ENCODE data around the gene ALG14. TPM values are rescaled to one million over a fixed set of nuclear protein-coding genes. Genes with fewer than 3 reads are reported as not detected.

Gene ALG14
- total RNA-seq, 1 experiment from 2014 or later = 13.0 TPM

- CTCF ChIA-PET = interaction anchor here (0.6 to 0.7 kb wide), 2 partner anchors 15 to 680 kb away, joined by 3 read pairs; no protein-coding TSS in a partner anchor
- TF ChIP-seq CTCF (IDR thresholded peaks at IDR 0.05; ENCODE audit: unreplicated experiment) = no peak
- BruUV-seq (replicated peaks) = no TSS peak
- H3K36me3 Mint-ChIP-seq (ENCODE audit: insufficient read depth, unreplicated experiment) = no peaks in the 10 kb centered on the region
- no peak overlapping the region for H3K27ac Mint-ChIP-seq (ENCODE audit: low read depth, unreplicated experiment)
- peaks cover 9% of the 10 kb centered on the region for H3K4me1 Mint-ChIP-seq (ENCODE audit: insufficient read depth, unreplicated experiment)
- H3K27me3 Mint-ChIP-seq (ENCODE audit: insufficient read depth, unreplicated experiment) = no peaks in the 10 kb centered on the region
- intact Hi-C loops (cut with micrococcal nuclease) = no loop called here
- no peak overlapping the region for H3K4me3 Mint-ChIP-seq (ENCODE audit: unreplicated experiment)
- no peak for DNase-seq (ENCODE audit: unreplicated experiment)
- POLR2A ChIA-PET = no interaction called here
- no peaks in the 10 kb centered on the region for H3K9me3 Mint-ChIP-seq (ENCODE audit: unreplicated experiment)
These were observed 57.7 kb downstream of the ALG14 start for GRCh38 chr1:95015076-95015475.

DNA sequence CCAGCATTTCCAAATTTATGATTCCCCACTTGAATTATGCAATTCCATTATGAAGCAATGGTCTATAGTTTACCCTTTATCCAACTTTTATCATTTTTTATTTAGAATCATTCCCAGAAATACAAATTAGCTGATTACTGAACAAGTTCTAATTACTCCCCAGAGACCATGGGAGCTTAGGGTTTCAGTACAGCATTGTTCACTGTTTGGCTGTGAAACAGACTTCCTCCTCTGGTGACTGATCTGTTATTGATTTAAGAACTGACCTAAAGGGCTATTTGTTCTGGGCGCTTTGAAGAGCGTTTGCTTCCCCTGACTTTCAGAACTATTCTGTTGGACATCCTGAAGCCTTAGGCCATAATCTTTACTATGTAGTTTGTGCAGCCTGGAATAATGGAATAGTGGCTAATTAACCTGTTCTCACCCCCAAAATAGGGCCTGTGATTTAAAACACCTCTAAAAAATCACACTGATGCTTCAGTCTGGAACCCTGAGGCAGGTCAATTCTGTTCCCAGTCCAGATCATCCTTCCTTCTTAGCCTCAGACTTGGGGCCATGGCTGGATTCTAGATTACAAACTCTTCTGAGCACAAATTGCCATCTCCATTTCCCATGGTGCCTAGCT, 58.7 kb downstream of the ALG14 start:
- no TSS peak for BruUV-seq (replicated peaks)
- no peaks in the 10 kb centered on the region for H3K36me3 Mint-ChIP-seq (ENCODE audit: insufficient read depth, unreplicated experiment)
- DNase-seq (ENCODE audit: unreplicated experiment) = no peak
- intact Hi-C loops (cut with micrococcal nuclease) = no loop called here
- H3K4me3 Mint-ChIP-seq (ENCODE audit: unreplicated experiment) = no peak overlapping the region
- no peak overlapping the region for H3K27ac Mint-ChIP-seq (ENCODE audit: low read depth, unreplicated experiment)
- H3K9me3 Mint-ChIP-seq (ENCODE audit: unreplicated experiment) = no peaks in the 10 kb centered on the region
- TF ChIP-seq CTCF (IDR thresholded peaks at IDR 0.05; ENCODE audit: unreplicated experiment) = no peak
- no peaks in the 10 kb centered on the region for H3K27me3 Mint-ChIP-seq (ENCODE audit: insufficient read depth, unreplicated experiment)
- CTCF ChIA-PET = interaction anchor here (0.6 to 0.7 kb wide), 2 partner anchors 14 to 208 kb away, joined by 3 read pairs; no protein-coding TSS in a partner anchor
- POLR2A ChIA-PET = interaction anchor here (0.6 kb wide), 1 partner anchor 27 kb away, joined by 3 read pairs; no protein-coding TSS in a partner anchor
- H3K4me1 Mint-ChIP-seq (ENCODE audit: insufficient read depth, unreplicated experiment) = peaks cover 9% of the 10 kb centered on the region

GRCh38 chr1:95012389-95012788, 60.4 kb downstream of the ALG14 start:
- intact Hi-C loops (cut with micrococcal nuclease) = no loop called here
- Mint-ChIP-seq H3K9me3 (ENCODE audit: unreplicated experiment) (no peaks in the 10 kb centered on the region), H3K27ac (ENCODE audit: low read depth, unreplicated experiment) (no peak overlapping the region), H3K36me3 (ENCODE audit: insufficient read depth, unreplicated experiment) (no peaks in the 10 kb centered on the region), H3K27me3 (ENCODE audit: insufficient read depth, unreplicated experiment) (no peaks in the 10 kb centered on the region), H3K4me3 (ENCODE audit: unreplicated experiment) (no peak overlapping the region), H3K4me1 (ENCODE audit: insufficient read depth, unreplicated experiment) (no peaks in the 10 kb centered on the region)
- no peak for DNase-seq (ENCODE audit: unreplicated experiment)
- BruUV-seq (replicated peaks) = no TSS peak
- TF ChIP-seq CTCF (IDR thresholded peaks at IDR 0.05; ENCODE audit: unreplicated experiment) = no peak
- CTCF ChIA-PET = interaction anchor here (0.6 to 1.2 kb wide), 5 partner anchors 9 to 625 kb away, joined by 3 to 4 read pairs (median 3); no protein-coding TSS in a partner anchor
- POLR2A ChIA-PET = interaction anchor here (0.8 to 1.2 kb wide), 2 partner anchors 11 to 149 kb away, joined by 3 read pairs; no protein-coding TSS in a partner anchor

DNA sequence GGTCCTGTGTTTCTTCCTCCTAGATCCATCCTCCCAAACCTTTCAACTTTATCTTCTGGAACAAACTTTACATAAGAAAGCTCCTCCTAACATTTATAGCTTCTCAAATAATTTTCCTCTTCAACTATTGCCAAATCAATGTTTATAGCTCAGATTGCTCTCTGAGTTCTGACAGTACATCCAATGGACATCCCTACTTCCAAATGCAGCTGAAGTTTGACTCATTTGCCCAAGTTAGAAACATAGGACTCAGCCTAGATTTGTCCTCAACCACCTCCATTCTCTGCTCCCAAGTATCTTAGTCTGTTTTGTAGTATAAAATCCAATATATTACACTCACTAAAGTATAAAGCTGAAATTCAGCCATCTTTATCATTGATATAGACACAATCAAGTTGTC, 62.6 kb downstream of the ALG14 start:
- Mint-ChIP-seq H3K36me3 (ENCODE audit: insufficient read depth, unreplicated experiment) (no peaks in the 10 kb centered on the region), H3K9me3 (ENCODE audit: unreplicated experiment) (no peaks in the 10 kb centered on the region), H3K27ac (ENCODE audit: low read depth, unreplicated experiment) (no peak overlapping the region), H3K4me3 (ENCODE audit: unreplicated experiment) (no peak overlapping the region), H3K4me1 (ENCODE audit: insufficient read depth, unreplicated experiment) (peaks cover 5% of the 10 kb centered on the region), H3K27me3 (ENCODE audit: insufficient read depth, unreplicated experiment) (no peaks in the 10 kb centered on the region)
- no peak for TF ChIP-seq CTCF (IDR thresholded peaks at IDR 0.05; ENCODE audit: unreplicated experiment)
- no peak for DNase-seq (ENCODE audit: unreplicated experiment)
- ChIA-PET POLR2A (interaction anchor here (1.3 kb wide), 1 partner anchor 13 kb away, joined by 5 read pairs; no protein-coding TSS in a partner anchor), CTCF (no interaction called here)
- intact Hi-C loops (cut with micrococcal nuclease) = no loop called here
- no TSS peak for BruUV-seq (replicated peaks)
